CD4-positive, alpha-beta T cell treated with Interleukin-6 at 100 ng/mL for 8 hours (primary cell): ENCODE results near the gene NEDD4.
"Not testable (repeated sequence)": the region's sequence is repeated elsewhere in the genome, so short reads cannot be mapped to it uniquely, and the experiment has no call there.

Experiments
- DNase-seq: peaks from one replicate; pipeline ENCODE4 v3.0.0-alpha.2; 2020; ENCODE audit warnings: mixed read lengths, low spot score

NEDD4 gene

DNA sequence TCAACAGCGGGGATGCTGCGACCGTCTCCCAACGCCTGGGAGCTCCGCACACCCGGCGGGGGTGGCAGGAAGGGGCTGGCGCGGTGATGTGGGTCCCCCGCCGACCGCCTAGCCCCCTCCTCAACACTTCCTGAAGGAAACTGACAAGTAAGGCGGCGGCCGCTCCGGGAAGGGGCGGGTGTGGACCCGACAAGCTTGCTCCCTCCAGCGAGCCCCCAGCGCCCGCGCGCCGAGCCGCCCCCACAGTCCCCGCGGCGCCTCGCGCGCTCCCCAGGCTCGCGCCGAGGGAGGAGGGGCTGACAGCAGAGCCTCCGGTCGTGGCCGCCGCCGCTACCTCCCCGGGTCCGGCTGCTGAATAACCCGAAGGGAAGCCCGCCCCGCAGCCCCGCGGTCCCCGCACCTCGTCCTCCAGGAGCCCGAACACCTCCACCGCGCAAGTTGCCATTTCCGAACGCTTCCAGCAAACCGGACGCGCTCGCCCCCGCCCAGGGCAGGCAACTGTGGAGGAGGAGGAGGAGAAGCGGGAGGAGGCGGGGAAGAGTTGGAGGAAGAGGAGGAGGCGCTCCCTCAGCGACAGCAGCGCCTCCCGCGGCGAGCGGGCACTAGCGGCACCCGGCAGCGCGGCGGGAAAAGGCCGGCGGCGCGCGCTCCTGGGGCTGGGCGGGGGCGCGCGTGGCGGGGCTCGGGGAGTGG lies at the start of gene NEDD4:
TSS of gene NEDD4 (minus strand) at position 502 of the 693 bp plus-strand sequence. CDS start at position 445, 57 bp downstream.
- DNase-seq, result peak; percentile 71

GRCh38 chr15:56042498-56042897 lies 49.1 kb upstream of the NEDD4 start:
- no peak for DNase-seq

GRCh38 chr15:56042031-56042430 lies 48.6 kb upstream of the NEDD4 start:
- DNase-seq, result no peak

- no peak for DNase-seq
Measured at GRCh38 chr15:56040081-56041035, 46.9 kb upstream of the NEDD4 start.

- DNase-seq, result no peak
Measured at GRCh38 chr15:56038707-56039106, 45.3 kb upstream of the NEDD4 start.

DNA sequence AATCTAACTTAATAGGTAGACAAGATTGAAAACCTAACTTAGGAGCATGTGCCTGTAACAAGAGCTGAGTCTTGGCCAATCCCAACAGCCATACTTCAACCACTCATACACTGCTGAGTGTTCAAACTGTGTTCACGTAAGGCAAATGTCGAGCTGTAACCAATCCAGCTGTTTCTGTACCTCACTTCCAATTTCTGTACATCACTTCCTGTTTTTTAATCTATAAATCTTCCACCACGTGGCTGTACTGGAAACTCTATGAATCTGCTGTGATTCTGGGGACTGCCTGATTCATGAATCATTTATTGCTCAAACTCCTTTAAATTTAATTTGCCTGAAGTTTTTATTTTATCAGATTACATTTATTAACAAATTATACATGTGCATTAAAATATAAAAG lies 44.6 kb upstream of the NEDD4 start:
- DNase-seq, result no peak

GRCh38 chr15:56036546-56037067 lies 43.2 kb upstream of the NEDD4 start:
- DNase-seq, result no peak

- DNase-seq, result no peak
Measured at GRCh38 chr15:56035166-56035565, 41.8 kb upstream of the NEDD4 start.

DNA sequence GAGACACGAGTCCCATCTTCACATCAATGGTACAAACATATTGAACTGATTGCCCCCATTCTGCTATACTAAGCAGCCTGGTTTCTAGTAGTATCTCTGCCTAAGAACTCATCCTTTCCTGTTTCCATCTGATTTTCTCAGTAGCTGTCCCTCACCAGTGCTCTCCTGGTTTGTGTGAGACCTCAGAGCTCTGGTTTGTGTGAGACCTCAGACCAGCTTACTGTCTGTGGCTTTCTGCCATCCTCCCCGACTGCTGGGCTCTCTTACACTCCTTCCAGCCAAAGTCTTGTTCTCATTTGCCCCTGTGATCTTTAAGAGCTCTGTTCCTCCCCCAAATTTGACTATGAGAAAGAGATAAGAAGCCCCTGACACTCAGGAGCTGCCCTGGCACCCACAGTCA lies 41.1 kb upstream of the NEDD4 start:
- DNase-seq, result no peak

GRCh38 chr15:56032373-56032772 lies 39.0 kb upstream of the NEDD4 start:
- no peak for DNase-seq

- no peak for DNase-seq
Measured at GRCh38 chr15:56031836-56032235, 38.4 kb upstream of the NEDD4 start.

GRCh38 chr15:56031402-56031801 lies 38.0 kb upstream of the NEDD4 start:
- DNase-seq, result no peak

GRCh38 chr15:56028430-56028829 lies 35.0 kb upstream of the NEDD4 start:
- DNase-seq, result no peak

GRCh38 chr15:56023160-56023559 lies 29.7 kb upstream of the NEDD4 start:
- DNase-seq, result not testable (repeated sequence)

GRCh38 chr15:56019819-56020486 lies 26.5 kb upstream of the NEDD4 start:
- no peak for DNase-seq

- DNase-seq, result no peak
Measured at GRCh38 chr15:56019060-56019793, 25.8 kb upstream of the NEDD4 start.

DNA sequence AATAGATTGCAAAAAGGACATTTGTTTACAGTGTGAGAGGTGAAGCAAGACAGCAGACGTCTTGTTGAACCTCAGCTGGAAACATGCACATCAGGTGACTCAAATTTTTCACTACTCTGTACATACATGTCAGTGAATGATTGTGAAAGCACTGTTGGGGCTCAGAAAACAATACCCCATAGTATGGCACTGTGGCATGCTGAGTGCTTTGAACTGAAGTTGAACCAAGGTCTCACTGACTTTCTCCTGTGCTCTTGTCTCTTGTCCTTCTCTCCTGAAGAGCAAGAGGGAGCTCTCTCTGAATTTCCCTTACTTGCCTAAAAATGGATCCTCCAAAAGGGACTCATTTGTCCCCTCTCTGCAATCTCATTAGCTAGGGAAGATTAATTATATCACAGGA lies 24.5 kb upstream of the NEDD4 start:
- DNase-seq, result no peak

GRCh38 chr15:56017511-56017910 lies 24.1 kb upstream of the NEDD4 start:
- no peak for DNase-seq

DNA sequence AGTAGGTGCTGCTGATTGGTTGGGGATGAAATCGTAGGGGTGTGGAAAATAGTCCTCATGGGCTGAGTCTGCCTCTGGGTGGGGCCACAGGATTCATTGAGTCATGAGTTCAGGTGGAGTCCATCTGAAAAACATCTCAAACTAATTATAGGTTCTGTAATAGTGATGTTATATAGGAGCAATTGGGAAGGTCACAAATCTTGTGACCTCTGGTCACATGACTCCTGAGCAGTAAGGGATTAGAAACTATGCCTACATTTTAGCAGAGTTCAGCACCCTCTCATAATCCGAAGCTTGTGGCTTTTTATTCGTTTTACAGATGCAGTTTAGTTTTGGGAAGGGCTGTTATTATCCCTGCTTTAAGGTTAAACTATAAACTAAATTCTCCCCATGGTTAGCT lies 22.9 kb upstream of the NEDD4 start:
- no peak for DNase-seq

DNA sequence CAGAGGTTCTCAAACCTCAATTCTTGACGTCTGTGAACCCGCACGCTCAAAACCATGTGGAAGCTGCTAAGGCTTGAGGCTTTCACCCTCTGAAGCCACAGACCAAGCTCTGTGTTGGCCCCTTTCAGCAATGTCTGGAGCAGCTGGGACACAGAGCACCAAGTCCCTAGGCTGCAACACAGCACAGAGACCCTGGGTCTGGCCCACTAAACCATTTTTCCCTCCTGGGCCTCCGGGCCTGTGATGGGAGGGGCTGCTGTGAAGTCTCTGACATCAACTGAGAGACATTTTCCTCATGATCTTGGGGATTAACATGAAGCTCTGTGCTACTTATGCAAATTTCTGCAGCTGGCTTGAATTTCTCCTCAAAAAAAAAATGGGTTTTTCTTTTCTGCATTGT lies 21.3 kb upstream of the NEDD4 start:
- no peak for DNase-seq

- DNase-seq, result not testable (repeated sequence)
Measured at GRCh38 chr15:56007053-56007452, 13.6 kb upstream of the NEDD4 start.

DNA sequence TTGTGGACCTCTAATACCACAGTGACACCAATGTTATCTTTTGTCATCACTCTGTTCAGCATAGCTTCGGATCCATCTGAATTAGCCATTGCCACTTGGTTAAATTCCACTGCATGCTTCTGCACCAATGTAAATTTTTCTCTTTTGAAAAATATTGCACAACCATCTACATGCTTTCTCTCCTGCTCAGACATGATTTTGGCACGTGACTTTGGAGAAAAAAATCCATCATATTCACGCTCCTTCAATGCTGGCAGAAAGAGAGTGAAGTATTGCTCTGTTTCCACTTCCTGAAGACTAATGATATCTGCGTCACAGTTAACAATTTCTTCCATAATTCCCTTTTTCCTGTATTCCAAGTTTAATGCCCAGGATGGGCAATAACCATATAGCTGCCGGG lies 13.0 kb upstream of the NEDD4 start:
- not testable (repeated sequence) for DNase-seq
